Stimulated activated CD4-positive, alpha-beta T cell treated with anti-CD3 and anti-CD28 coated beads, Interleukin-2, amount 100 ng/mL, for 4 hours (primary cell): ENCODE results near the gene EGFL6.
A peak's percentile ranks its signal among the peaks of the same experiment; 100 is the strongest.
"Not testable (repeated sequence)": the region's sequence is repeated elsewhere in the genome, so short reads cannot be mapped to it uniquely, and the experiment has no call there.

Experiments used
- DNase-seq: peaks from one replicate; pipeline ENCODE4 v3.0.0-alpha.2; 2020; ENCODE audit warnings: low read depth

EGFL6 gene

DNA sequence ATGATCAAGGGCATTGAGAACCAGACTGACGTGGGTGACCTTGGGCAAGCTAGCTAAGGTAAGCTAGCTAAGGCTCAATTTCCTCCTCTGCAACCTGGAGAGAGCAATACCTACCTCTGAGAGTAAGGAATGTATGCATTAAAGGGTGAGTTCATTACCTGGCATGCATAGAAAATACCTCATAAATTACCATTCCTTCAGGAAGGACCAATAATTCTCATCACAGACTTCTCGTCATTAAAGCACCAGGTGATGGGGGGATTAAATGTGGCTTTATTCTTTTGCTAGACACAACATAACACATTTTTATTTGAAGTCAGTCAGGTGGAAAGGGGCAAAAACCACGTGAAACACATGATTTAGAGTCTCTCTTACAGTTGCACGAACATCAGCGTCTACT is 21.5 kb downstream of the EGFL6 start:
- no peak for DNase-seq

DNA sequence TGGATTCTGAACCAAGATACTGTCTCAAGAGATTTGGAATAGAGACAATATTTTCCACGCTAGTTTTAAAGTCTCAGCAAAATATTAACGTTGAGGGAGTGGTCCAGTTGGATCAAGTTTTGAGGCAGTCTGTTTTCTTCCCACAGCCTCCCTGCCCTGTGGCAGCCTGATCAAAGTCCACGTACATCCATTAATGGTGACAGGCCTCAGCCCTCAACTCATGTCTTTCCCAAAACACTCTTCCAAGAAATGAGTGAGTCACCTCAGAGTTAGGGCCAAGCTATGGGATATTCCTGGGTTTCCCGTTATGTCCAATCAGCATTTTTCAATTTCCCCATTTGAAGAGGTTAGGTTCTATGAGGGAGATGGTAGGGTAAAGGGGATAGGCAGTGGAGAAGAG is 28.5 kb downstream of the EGFL6 start:
- no peak for DNase-seq

DNA sequence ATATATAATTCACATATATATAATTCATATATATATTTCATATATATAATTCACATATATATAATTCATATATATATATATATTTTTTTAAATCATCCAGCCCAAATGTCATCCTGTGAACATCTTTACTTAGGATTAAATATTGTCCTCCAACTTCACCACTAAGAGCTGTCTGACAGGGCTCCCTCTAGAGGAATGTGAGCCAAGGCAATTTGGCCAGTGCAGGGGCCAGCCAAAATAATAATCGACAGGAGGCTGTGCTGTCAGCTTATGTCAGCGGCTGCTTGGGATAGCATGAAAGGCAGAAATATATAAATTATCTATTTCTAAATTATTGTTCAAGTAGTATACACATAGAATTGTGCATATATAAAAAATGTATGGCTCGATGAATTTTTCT is 29.5 kb downstream of the EGFL6 start:
- DNase-seq: no peak

DNA sequence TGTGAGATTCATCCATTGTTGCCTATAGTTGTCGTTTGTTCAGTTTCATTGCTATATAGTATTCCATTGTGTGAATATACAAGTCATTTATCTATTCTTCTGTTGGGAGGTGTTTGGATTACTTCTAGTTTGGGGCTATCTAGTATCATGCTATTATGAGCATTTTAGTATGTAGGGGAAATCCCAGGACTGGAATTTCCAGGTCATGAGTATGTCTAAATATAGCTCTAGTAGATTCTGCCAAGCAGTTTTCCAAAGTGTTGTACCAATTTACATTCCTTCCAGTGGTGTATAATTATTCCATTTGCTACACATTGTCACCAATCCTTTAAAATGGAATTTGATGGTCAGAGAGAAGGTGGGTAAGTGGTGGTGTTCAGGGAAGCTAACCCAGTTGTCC is 30.1 kb downstream of the EGFL6 start:
- no peak for DNase-seq

DNA sequence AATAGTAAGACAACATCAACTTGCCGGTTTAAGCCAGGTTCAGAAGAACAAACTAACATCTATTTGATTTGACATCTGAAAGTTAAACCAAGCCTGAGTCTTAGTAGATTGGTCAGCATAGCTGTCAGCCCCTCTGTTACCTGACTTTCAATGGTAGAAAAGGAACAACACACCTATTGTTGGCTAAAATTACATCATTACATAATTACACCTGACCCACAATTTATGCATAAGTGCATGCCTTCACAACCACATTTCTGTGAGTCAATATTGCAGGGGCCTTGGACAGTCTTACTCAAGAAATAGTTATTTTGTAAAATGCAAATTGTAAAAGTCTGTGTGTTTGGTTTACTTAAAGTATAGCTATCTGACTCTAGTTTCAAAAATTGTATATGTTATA is 36.2 kb downstream of the EGFL6 start:
- no peak for DNase-seq

DNA sequence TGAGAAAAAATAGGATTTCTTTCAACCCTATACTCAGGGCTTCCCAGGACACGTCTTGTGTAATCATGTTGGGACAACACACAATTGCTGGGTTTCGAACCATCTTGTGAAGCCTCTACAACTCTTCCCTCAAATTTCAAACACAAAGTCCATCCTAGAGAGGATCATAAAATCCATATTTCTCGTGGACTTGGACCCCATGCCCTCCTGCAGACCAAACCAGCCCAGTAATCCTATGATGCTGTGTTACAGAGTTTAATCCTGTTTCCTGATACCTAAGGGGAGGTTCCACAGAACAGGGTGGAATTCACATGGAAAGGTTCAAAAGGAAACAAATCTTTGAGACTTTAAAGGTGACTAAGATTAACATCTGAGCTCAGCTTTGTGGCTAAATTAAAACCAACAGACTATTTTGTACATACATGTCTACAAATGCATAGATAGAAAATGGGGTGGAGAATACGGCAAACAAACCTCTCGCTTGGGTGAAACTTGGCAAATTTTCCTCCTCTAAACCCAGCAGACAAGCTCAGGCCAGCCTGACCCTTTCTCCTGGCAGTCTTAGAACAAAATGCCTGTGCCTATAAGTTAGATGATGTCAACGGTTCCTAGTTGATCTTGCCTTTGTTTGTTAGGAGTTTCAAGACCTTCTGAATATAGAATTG is 38.1 kb downstream of the EGFL6 start:
- DNase-seq: no peak

DNA sequence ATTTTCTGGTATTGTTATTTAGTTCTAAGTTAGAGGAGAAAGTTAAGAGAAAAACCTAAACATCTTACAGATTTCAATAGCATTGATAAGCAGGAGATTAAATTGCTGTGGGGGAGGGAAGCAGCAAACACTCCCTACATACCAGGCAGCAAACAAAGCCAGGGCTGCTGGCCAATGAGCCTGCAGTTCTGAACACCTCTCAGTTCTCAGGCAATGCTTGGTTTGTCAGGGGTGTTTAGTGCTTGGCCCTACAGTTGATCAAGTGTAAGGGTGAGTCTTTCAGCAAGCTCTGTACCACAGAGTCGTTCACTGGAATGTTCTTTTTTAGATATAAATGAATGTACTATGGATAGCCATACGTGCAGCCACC is 38.6 kb downstream of the EGFL6 start:
- DNase-seq: no peak

DNA sequence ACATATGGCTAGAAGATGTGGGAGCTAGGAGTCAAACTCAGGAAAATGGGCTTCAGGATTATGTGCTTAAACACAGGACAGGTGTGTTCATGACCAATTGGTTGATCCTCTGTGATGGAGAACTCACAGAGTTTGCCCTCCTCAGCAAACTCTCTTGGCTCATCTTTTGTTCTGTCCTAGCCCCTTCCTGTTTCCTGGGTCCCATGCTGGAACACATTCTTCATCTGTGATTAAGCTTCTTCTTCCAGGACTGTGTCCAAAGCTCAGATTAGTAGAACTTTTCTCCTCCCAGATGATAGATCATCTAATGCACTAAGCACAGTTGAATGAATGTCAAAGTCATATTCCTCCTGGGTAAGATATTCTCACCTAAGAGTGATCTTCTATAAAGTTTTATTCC is 44.8 kb downstream of the EGFL6 start:
- DNase-seq: no peak

DNA sequence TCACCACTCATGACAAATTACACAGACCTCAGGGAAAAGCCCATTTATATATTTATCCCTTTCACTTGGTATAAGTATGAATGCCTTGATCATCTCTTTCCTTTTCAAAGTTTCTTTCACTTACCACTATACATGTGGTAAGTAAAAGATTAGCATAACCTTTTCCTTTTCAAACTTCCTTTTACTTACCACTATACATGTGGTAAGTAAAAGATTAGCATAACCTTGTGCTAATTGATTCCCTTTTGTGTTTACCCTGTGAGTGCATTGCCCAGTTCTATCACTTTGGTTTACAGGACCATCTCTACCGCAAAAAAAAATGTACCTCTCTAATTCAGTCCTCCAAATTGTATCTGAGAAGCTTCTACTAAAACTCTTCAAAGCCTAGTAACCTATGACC is 50.8 kb downstream of the EGFL6 start:
- no peak for DNase-seq

DNA sequence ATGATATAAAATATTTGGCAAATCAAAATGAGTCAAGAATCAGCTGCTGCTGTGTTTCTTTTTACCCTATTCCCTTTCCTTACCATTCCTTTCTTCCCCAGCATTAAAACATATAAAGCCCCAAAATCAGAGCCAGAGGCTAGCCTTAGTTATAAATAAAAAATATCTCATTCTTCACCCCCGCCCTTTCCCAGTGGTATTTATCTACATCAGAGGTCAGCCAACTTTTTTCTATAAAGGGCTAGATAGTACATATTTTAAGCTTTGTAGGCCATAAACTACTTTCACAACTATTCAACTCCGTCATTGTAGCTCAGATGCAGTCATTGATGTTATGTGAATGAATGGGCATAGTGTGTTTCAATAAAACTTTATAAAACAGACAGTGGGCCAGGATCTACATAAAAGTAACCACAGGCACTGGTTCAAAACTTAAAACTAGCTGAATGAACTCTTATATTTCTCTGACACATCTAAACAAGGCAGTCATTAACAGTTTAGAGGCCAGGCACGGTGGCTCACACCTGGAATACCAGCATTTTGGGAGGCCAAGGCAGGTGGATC is 53.1 kb downstream of the EGFL6 start:
- no peak for DNase-seq

DNA sequence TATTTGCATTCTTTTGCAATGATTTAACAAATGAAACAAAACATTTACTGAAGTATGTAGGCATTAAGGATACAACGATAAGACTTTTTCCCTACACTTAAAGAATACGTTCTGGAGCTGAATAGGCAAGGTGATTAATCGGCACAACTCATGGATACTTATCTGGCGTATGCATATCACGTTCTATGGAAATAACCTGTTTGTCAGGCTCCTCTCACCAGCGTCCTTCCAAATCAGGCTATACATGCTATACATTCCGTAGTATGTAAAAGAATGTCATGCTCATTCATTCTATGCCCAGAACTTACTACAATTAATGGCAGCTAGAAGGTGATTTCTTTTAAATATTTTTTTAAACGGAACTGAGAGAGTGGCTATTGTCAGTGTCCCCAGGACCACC is 57.9 kb downstream of the EGFL6 start:
- DNase-seq: no peak

DNA sequence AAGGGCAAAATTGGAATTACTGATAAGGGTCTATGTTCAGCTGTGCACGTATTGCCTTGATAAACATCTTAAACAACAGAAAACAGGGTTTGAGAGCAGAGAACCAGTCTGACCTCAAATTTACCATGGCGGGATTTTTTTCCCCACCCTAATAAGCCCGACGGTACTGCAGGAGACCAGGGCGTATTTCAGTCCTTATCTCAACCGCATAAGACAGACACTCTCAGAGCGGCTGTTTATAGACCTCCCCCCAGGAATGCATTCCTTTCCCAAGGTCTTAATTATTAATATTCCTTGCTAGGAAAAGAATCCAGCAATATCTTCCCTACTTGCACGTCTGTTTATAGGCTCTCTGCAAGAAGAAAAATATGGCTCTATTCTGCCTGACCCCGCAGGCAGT is 67.8 kb downstream of the EGFL6 start:
- DNase-seq: not testable (repeated sequence)

DNA sequence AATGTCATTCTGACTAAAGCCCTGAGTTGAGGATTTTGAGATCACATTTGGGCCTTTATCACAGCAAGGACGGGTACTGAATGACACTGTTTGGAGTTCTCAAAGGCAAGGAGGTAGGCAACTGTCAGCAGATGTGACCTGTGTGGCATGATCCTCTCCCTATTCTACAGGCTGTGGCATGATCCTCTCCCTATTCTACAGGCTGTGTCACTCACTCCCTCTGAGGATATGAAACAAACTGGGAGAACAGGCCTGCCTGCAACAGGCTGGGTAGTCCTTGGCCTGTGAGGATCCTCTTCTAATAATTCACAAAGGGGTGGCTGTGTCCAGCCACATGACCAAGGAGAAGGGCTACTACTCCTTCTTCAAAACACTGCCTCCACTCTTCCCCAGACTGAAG is 68.6 kb downstream of the EGFL6 start:
- no peak for DNase-seq

DNA sequence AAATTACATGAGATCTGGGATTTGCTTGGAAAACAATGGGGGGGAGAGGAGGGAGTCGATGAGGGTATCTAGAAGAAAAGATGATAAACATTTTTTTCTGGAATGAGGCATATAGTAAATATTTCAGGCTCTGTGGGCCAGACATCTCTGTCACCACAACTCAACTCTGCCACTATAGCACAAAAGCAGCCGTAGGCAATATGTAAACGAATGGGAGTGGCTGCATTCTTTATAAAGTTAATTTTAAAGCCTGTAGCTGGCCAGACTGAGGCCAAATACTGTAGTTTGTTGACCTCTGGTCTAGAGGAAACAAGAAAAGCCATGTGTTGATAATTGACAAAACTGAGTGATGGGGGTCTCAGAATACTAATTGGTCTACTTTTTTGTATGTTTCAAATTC is 69.4 kb downstream of the EGFL6 start:
- no peak for DNase-seq

DNA sequence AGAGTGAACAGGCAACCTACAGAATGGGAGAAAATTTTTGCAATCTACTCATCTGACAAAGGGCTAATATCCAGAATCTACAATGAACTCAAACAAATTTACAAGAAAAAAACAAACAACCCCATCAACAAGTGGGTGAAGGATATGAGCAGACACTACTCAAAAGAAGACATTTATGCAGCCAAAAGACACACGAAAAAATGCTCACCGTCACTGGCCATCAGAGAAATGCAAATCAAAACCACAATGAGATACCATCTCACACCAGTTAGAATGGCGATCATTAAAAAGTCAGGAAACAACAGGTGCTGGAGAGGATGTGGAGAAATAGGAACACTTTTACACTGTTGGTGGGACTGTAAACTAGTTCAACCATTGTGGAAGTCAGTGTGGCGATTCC is 72.3 kb downstream of the EGFL6 start:
- not testable (repeated sequence) for DNase-seq

DNA sequence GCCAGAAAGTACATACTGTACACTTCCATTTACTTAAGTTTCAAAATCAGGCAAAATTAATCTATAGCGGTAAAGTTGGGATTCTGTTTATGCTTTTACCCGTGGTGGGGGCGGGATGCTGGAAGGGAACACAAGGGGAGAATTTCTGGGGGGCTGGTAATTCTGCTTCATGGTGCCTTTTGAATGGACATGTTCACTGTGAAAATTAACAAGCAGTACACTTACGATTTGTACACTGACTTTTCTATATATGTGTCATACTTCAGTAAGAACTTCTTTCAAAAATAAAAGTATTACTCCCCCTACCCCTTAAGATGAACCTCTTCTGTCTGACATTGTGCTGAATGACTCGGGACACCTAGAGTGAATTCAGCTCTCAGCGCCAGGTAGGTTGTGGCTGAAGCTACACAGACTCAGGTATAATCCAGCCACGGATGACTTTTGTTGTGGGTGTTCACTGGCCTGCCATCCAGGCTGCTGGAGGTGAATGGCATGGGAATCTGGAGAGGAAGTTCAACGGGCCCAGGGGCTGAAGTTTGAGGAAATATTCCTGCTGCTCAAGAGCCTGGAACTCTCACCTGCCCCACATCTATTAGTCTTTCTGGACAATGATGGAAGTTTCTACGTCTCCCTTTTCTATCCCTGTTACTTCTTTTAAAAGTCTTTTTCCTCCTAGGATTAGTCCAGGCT is 76.2 kb downstream of the EGFL6 start:
- DNase-seq: no peak

DNA sequence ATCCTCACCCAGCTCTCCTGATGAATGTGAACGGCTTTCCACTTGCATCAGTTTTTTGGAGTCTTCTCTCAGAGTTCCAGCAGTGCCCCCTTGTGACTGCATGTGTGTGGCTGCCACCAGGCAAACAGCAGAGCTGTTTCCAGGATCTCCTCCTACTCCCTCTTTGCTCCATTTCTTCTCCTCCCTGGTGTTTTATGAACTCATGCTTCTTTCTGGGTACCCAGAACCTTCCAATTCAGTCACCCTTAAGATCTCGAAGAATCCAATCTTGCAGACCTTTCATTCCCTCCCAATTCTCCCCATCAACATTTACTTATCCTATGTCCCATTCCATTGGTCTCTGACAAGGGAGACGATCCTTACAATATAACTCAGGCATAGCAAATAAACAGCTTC is 76.8 kb downstream of the EGFL6 start:
- DNase-seq: peak; percentile 13

DNA sequence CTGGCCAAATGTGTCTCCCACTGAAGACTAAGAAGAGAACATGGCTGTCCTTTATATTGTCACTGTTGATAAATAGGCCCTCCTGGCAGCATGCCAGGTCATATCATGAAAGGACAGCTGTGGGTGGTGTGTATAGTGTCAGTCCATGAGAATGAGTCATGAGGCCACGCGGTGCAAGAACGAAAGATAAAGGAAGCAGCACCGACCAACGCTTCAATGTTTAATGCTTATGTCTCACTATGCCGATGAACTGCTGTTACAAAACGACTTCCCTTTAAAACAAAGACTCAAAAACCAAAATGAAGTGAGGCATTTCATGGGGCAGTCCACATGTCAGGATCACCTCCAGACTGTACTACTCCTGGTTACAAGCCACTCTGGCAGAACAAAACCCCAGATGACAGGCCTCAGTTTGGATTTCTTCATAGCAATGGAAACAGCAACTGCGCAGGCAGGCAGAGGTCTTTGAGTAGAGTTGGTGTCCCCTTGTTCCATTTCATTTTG is 78.4 kb downstream of the EGFL6 start:
- peak; percentile 52 for DNase-seq

DNA sequence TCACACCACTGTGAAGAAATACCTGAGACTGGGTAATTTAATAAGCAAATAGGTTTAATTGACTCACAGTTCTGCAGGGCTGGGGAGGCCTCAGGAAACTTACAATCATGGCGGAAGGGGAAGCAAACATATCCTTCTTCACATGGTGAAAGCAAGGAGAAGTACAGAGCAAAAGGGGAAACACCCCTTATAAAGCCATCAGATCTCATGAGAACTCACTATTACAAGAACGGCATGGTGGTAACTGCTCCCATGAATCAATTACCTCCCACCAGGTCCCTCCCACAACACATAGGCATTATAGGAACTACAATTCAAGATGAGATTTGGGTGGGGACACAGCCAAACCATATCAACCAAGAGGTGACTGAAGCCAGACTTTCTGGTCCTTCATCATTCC is 78.9 kb downstream of the EGFL6 start:
- not testable (repeated sequence) for DNase-seq

DNA sequence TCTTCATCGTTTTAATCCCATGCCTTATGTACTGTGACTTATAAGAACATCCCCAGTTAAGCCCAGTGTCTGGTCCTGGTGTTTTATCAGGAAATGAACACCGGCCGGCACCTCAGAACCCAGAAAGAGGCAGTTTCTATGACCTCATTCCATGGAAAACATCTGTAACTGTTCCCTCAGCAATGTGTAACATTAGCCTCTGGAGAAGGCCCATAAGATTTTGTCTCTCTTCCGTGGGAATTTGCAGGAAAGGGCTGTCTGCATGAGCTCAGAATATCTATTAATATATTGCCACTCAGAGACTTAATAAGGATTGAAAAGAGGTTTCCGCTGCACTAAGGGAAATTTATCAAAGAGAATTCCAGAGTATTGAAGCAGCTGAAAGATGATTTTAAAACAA is 80.4 kb downstream of the EGFL6 start:
- no peak for DNase-seq

DNA sequence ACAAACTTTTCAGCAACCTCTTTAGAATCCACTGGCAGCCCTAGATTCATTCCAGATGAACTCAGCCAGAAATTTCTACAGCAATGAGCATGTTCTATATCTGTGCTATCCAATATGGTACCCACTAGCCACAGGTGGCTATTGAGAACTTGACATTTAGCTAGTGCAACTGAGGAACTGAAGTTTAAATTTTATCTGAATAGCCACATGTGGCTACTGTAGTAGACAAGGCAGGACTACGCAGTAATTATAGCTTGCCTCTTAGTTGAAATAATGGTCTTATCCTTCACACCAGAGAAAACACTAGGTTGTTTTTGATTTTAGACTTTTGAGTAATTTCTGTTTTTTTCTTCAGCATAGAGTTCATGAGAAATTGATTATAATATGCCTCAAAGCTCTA is 80.9 kb downstream of the EGFL6 start:
- DNase-seq: no peak

DNA sequence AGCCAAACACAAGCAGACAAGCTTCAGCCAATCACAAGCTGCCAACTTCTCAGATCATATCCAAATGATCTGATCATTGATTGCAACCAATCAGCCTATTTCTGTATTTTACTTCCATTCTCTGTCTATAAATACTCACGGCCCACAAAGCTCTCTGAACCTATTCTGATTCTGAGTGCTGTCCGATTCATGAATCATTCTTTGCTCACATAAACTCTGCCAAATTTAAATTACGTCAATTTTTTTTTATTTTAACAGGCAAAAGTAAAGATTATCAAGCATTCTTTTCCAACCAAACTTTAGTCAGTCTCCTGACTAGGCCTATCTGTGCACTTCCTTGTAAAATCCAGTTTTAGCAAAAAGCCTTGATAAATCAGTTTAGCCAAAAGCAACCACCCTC is 81.7 kb downstream of the EGFL6 start:
- DNase-seq: no peak

DNA sequence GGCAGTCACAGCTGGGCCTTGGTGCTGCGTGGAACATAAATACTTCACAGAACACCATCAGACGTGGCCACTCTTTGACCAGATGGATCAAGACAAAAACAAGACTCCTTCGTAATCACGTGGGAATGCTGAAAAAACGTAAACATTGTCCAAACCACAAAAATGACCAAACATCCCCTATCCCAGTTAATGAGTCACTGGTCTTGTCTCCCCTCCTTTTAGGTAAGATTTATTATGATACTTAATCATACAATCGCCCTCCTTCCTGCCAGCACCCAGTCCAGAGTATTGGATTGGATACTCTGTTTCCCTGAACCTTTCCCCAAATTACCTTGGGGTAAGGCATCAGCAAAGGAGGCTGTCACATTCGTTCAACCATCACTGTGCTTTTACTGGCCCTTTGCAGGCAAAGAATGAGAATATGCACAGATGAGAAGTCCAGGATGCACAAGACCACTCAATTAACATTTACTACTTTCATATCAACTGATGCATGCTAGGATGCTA is 82.9 kb downstream of the EGFL6 start:
- no peak for DNase-seq
